ENCODE measurements around the gene SETDB1.

- TF ChIP-seq ZSCAN23 (tag by site-specific recombination; IDR thresholded peaks at IDR 0.05) (no peak), ZNF274 (IDR thresholded peaks at IDR 0.05; ENCODE audit: low read length) (no peak), ZNF274 (tag by site-specific recombination; IDR thresholded peaks at IDR 0.05; ENCODE audit: borderline replicate concordance) (no peak), ZNF362 (tag by site-specific recombination; IDR thresholded peaks at IDR 0.05) (no peak), ZNF585B (tag by site-specific recombination; IDR thresholded peaks at IDR 0.05) (no peak), ZNF366 (tag by site-specific recombination; conservative IDR thresholded peaks at IDR 0.05) (no peak)
Measured at GRCh38 chr1:150887018-150887417, 39.1 kb upstream of the SETDB1 start, which contains the start of gene CTXND2.

Measured in HEK293 (cell line).